Muscle layer of duodenum (tissue), 2 donors: ENCODE data around the gene PTPRCAP.
"Not testable (repeated sequence)": the region's sequence is repeated elsewhere in the genome, so short reads cannot be mapped to it uniquely, and the experiment has no call there.

ENCODE experiments used
- H3K27ac ChIP-seq: one replicate; pipeline ENCODE4 v1.7.0; 2013; ENCODE audit warnings: mild to moderate bottlenecking, low read length
- H3K27me3 ChIP-seq: one replicate; pipeline ENCODE4 v1.7.0; 2013; ENCODE audit warnings: low read depth, mild to moderate bottlenecking, control low read depth, low read length
- H3K36me3 ChIP-seq, 2 donors: one replicate each; pipeline ENCODE4 v1.7.0; 2013; ENCODE audit warnings: low read length in 2 of 2, control low read depth in 1 of 2, mild to moderate bottlenecking in 1 of 2; ENCODE audit not compliant: insufficient read depth in 2 of 2, control insufficient read depth in 1 of 2
- H3K4me1 ChIP-seq, 2 donors: one replicate each; pipeline ENCODE4 v1.7.0; 2013; ENCODE audit warnings: low read length in 2 of 2, mild to moderate bottlenecking in 2 of 2, control low read depth in 1 of 2, moderate library complexity in 1 of 2; ENCODE audit not compliant: insufficient read depth in 2 of 2, control insufficient read depth in 1 of 2
- H3K4me3 ChIP-seq, 2 donors: one replicate each; pipeline ENCODE4 v1.7.0; 2013; ENCODE audit warnings: low read length in 2 of 2, low read depth in 1 of 2, mild to moderate bottlenecking in 1 of 2
- H3K9me3 ChIP-seq, 2 donors: one replicate each; pipeline ENCODE4 v1.7.0; 2013; ENCODE audit warnings: low read length in 2 of 2, control low read depth in 1 of 2, mild to moderate bottlenecking in 1 of 2; ENCODE audit not compliant: control insufficient read depth in 1 of 2
- donor health status: healthy.

The PTPRCAP gene

DNA sequence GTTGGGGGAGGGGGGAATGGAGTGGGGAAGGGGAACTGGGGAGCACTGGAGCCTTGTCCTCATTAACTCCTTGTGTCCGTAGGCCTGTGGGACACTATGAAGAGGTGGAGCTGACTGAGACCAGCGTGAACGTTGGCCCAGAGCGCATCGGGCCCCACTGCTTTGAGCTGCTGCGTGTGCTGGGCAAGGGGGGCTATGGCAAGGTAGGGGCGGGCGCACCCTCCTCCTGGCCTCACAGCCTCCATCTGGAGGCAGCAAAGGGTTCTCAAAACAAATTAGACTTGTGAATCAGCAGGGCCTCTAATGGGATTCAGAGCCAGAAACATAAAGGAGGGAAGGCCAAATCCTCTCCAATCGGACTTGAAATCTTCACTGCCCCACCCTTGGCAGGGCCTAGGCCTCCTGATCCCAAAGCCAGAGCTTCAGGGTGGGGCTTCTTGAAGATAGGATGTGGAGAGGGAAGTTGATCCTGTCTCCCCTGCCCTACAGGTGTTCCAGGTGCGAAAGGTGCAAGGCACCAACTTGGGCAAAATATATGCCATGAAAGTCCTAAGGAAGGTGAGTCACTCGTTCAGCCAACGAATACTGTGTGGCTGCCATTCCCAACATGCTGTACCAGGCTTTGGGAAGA lies 8.3 kb downstream of the PTPRCAP start:
- H3K4me1 ChIP-seq: peaks cover 0 to 21% of the 10 kb centered on the region in 2 donors
- peak overlapping the region; percentile 94 to 98 for H3K4me3 ChIP-seq
- no peaks in the 10 kb centered on the region for H3K9me3 ChIP-seq
- no peaks in the 10 kb centered on the region for H3K27me3 ChIP-seq
- peaks cover 11 to 32% of the 10 kb centered on the region in 2 donors for H3K36me3 ChIP-seq
- H3K27ac ChIP-seq: peak overlapping the region; percentile 93

DNA sequence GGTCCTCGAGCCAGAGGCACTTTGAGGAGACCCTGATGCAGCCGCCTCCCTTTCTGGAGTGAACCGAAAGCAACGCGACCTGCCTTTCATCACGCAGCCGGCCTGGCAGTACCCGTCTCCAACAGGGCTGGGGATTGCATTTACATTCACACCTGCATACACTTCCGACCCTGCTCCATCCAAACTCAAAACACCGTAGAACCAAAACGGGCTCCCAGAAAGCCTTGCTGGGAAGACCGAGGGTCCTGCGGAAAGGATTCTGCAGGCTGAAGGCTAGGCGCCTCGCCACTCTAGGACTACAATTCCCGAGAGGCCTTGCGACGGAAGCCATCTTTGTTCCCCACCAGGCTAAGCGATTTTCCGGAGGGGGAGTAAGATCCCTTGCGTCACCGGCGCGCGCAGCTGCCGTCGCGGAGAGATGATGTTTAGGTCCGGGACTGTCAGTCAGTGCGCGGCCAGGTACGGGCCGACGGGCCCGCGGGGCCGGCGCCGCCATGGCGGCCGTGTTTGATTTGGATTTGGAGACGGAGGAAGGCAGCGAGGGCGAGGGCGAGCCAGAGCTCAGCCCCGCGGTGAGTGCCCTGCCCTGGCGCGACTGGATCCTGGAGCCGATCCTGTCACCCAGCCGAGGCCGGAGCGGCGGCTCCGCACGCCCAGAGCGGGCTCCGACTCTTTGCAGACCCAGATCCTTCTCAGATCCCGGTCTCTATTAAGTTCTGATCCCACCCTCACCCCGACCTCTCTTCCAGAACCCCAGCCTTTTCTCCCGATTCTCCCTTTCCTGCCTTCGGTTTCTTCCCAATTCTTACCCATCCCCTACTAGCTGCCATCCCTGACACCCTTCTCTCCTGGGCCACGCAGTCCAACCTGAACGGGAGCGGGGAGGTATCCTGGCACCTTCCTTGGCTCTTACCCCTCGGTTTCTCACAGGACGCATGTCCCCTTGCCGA lies 9.2 kb downstream of the PTPRCAP start, which contains the start of gene RPS6KB2:
Gene RPS6KB2 (plus strand): TSS at position 443 of the 950 bp plus-strand sequence. CDS start 52 bp downstream, at position 495.
- Histone ChIP-seq H3K4me3 (peak within 1 kb of the TSS; percentile 94 to 98), H3K27ac (peak within 1 kb of the TSS; percentile 93), H3K9me3 (no peaks in the 10 kb centered on the region), H3K4me1 (peaks cover 0 to 21% of the 10 kb centered on the region in 2 donors), H3K27me3 (no peaks in the 10 kb centered on the region), H3K36me3 (peaks cover 7 to 24% of the 10 kb centered on the region in 2 donors)

DNA sequence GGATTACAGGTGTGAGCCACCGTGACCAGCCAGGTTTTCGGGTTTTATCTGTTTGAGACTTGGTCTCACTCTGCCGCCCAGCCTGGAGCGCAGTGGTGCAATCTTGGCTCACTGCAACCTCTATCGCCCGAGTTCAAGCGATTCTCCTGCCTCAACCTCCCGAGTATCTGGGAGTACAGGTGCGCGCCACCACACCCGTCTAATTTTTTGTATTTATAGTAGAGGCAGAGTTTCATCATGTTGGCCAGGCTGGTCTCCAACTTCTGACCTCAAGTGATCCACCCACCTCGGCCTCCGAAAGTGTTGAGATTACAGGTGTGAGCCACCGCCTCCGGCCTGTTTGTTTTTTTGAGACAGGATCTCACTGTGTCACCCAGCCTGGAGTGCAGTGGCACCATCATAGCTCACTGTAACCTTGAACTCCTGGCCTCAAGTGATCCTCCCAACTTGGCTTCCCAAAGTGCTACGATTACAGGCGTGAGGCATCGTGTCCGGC lies 10.1 kb downstream of the PTPRCAP start:
- Histone ChIP-seq H3K4me1 (peaks cover 0 to 21% of the 10 kb centered on the region in 2 donors), H3K27ac (peak overlapping the region; percentile 93), H3K4me3 (peak overlapping the region; percentile 94 to 98)

DNA sequence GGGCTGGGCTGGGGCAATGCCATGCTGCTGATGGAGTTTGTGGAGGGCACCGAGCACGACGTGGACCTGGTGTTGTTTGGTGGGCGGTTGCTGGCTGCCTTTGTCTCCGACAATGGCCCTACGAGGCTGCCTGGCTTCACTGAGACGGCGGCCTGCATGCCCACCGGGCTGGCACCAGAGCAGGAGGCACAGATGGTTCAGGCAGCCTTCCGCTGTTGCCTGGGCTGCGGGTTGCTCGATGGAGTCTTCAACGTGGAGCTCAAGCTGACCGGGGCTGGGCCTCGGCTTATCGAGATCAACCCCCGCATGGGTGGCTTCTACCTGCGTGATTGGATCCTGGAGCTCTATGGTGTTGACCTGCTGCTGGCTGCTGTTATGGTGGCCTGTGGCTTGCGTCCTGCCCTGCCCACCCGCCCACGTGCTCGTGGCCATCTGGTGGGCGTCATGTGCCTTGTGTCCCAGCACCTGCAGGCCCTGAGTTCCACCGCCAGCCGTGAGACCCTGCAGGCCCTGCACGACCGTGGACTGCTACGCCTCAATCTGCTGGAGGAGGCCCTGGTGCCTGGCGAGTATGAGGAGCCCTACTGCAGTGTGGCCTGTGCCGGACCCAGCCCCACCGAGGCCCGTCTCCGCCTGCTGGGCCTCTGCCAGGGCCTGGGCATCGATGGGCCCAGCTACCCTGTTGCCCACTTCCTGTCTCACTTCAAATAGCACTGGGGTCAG lies 13.4 kb downstream of the PTPRCAP start:
- Histone ChIP-seq H3K36me3 (no peaks in the 10 kb centered on the region), H3K9me3 (no peaks in the 10 kb centered on the region), H3K4me3 (no peak overlapping the region), H3K27ac (no peak overlapping the region), H3K4me1 (peaks cover 0 to 31% of the 10 kb centered on the region in 2 donors), H3K27me3 (no peaks in the 10 kb centered on the region)

More for the DNA sequence above, 10.1 kb downstream of the PTPRCAP start:
- peaks cover 1 to 15% of the 10 kb centered on the region in 2 donors for H3K36me3 ChIP-seq
- H3K27me3 ChIP-seq, H3K9me3 ChIP-seq: not testable (repeated sequence)

DNA sequence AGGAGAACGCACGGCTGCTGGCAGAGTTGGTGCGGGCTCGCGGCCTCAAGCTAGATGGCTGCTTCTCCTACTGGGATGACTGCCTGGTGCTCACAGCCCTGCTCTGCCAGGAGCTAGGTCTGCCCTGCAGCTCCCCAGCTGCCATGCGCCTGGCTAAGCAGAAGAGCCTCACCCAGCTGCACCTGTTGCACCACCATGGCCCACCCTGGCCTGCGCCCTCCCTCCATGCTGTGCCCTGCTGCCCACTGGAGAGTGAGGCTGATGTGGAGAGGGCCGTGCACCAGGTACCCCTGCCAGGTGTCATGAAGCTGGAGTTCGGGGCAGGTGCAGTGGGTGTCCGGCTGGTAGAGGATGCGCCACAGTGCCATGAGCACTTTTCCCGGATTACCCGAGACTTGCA lies 14.0 kb downstream of the PTPRCAP start:
- Histone ChIP-seq H3K4me1 (peaks cover 0 to 27% of the 10 kb centered on the region in 2 donors), H3K27ac (no peak overlapping the region), H3K36me3 (no peaks in the 10 kb centered on the region), H3K9me3 (no peaks in the 10 kb centered on the region), H3K27me3 (no peaks in the 10 kb centered on the region), H3K4me3 (no peak overlapping the region)

DNA sequence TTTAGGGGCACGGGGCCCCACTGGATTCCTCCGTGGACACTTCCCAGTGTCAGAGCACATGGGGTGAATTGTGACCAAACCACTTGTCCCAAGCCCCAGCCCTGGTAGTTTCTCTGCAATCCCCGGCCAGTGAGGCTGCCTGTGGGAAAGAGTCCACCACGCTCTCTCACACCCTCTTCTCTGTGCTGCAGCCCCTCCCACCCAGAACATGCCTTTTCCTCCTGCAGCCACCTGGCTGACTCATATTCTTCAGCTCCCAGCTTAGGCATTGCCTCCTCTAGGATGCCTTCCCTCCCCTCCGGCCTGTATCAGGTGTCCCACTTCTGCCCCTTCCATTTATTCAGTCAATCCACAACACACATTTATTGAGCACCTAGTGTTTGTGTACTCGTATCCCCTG lies 14.6 kb downstream of the PTPRCAP start:
- Histone ChIP-seq H3K4me3 (no peak overlapping the region), H3K27me3 (no peaks in the 10 kb centered on the region), H3K27ac (no peak overlapping the region), H3K36me3 (no peaks in the 10 kb centered on the region), H3K4me1 (peaks cover 0 to 26% of the 10 kb centered on the region in 2 donors), H3K9me3 (no peaks in the 10 kb centered on the region)

DNA sequence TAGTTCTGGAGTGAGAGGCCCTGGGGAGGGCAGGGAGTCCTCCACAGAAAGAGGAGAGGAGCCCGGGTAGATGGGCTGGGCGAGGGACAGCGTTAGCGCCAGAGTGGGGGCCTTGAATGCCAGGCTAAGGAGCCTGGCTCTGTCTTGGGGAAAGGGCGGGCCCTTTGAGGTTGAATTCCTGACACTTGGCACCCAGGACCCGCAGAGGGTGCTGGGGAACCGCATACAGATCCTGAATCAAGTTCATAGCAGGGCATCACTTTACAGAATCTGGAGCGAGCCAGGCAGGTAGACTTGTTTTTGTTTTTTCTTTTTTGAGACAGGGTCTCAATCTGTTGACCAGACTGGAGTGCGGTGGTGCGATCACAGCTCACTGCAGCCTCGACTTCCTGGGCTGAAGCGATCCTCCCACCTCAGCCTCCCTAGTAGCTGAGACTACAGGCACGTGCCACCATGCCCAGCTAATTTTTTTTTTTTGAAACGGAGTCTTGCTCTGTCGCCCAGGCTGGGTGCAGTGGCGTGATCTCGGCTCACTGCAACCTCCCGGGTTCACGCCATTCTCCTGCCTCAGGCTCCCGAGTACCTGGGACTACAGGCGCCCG lies 16.0 kb downstream of the PTPRCAP start:
- Histone ChIP-seq H3K27me3 (no peaks in the 10 kb centered on the region), H3K4me3 (peak overlapping the region in 1 of 2 donors; percentile 59), H3K4me1 (peaks cover 0 to 27% of the 10 kb centered on the region in 2 donors), H3K27ac (no peak overlapping the region), H3K9me3 (no peaks in the 10 kb centered on the region), H3K36me3 (no peaks in the 10 kb centered on the region)

DNA sequence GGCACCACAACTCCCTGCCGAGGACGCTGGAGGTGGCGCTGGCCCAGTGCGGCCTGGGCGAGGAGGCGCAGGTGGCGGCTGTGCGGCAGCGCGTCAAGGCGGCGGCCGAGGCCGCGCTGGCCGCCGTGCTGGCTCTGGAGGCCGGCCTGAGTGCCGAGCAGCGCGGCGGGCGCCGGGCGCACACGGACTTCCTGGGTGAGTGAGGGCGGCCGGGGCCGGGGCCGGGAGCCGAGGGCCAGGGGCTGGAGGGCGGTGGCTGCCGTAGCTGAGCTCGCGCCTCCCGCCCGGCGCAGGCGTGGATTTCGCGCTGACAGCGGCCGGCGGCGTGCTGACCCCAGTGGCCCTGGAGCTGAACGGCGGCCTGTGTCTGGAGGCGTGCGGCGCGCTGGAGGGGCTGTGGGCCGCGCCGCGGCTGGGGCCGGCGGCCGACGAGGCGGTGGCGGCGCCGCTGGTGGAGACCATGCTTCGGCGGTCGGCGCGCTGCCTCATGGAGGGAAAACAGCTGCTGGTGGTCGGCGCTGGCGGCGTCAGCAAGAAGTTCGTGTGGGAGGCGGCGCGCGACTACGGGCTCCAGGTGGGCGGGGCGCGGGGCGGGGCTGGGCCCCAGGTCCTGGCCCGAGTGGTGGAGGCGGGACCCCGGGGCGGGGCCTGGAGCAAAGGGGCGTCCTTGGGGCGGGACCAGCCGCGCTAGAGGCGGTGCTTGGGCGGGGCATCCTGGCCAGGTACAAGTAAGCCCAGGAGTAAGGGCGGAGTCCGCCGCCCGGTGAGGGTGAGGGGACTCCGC lies 16.6 kb downstream of the PTPRCAP start:
- Histone ChIP-seq H3K9me3 (no peaks in the 10 kb centered on the region), H3K4me1 (peaks cover 0 to 33% of the 10 kb centered on the region in 2 donors), H3K27me3 (no peaks in the 10 kb centered on the region), H3K27ac (no peak overlapping the region), H3K36me3 (no peaks in the 10 kb centered on the region), H3K4me3 (peak overlapping the region in 1 of 2 donors; percentile 59)

DNA sequence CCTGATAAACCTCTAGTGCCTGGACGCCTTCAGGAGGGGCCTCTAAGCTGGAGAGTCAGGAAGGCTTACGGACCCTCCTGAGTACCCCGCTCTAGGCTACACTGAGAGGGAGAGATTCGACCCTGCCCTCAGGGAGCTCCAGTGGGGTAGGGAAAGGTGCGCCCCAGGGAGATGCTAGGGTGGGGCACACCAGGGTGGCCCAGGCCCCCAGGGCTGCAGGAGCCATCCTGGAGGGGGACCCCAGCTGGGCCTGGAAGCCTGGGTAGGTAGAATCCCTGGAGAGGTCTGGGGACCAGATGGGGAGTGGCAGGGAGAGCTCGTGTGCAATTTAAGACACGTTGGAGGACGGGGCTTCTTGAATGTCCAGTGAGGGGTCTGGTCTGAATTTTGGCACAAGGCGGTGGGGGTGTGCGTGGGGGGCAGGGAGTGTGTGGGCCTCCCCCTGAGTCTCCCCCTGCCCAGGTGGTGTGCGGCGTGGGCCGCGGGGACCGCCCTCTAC lies 17.3 kb downstream of the PTPRCAP start:
- Histone ChIP-seq H3K4me1 (peaks cover 0 to 37% of the 10 kb centered on the region in 2 donors), H3K36me3 (no peaks in the 10 kb centered on the region), H3K4me3 (peak overlapping the region; percentile 11 to 59), H3K27ac (no peak overlapping the region), H3K9me3 (no peaks in the 10 kb centered on the region), H3K27me3 (no peaks in the 10 kb centered on the region)
